C4-2B (cell line): Measurements from ENCODE around the gene NEGR1.

ENCODE experiments used
- ZFX ChIP-seq: fragments of 450-650 bp; IDR thresholded peaks from 2 replicates; pipeline ENCODE4 v1.6.1; 2017
- TF ChIP-seq, protein P1 (sequence below): fragments of 450-650 bp; conservative IDR thresholded peaks from 2 replicates; pipeline ENCODE4 v1.5.1; 2017; ENCODE audit warnings: mild to moderate bottlenecking

DNA sequence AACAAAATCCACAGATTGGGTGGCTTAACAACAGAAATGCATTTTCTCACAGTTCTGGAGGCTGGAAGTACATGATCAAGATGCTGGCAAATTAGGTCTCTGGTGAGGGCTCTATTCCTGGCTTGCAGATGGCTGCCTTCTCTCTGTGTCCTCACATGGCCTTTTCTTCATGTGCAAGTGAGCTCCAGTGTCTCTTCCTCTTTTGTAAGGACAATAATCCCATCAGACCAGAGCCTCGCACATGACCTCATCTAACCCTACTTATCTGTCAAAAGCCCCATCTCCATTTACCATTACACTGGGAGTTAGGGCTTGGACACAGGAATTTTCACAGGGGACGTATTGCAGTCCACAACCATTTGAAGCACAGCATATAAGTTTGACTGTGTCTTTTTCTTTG lies 181.6 kb downstream of the NEGR1 start:
- TF ChIP-seq, protein P1, sequence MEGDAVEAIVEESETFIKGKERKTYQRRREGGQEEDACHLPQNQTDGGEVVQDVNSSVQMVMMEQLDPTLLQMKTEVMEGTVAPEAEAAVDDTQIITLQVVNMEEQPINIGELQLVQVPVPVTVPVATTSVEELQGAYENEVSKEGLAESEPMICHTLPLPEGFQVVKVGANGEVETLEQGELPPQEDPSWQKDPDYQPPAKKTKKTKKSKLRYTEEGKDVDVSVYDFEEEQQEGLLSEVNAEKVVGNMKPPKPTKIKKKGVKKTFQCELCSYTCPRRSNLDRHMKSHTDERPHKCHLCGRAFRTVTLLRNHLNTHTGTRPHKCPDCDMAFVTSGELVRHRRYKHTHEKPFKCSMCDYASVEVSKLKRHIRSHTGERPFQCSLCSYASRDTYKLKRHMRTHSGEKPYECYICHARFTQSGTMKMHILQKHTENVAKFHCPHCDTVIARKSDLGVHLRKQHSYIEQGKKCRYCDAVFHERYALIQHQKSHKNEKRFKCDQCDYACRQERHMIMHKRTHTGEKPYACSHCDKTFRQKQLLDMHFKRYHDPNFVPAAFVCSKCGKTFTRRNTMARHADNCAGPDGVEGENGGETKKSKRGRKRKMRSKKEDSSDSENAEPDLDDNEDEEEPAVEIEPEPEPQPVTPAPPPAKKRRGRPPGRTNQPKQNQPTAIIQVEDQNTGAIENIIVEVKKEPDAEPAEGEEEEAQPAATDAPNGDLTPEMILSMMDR, result no peak
- no peak for TF ChIP-seq ZFX
